ENCODE measurements around the gene CBR3. TPM values are rescaled to one million over a fixed set of nuclear protein-coding genes. Genes with fewer than 3 reads are reported as not detected.

CBR3 gene
- total and polyA plus RNA-seq, 2 of the 4 experiments (the other 2 are of a cell fraction): 13.4 to 15.4 TPM

- Histone ChIP-seq H3K27me3 (ENCODE audit: control insufficient read depth, insufficient read depth, low read length) (no peaks in the 10 kb centered on the region), H3K14ac (replicated peaks; ENCODE audit: low read depth, low read length) (no peak overlapping the region), H3K4me1 (ENCODE audit: control insufficient read depth, insufficient read depth, low read length) (peaks cover 7% of the 10 kb centered on the region), H3K18ac (ENCODE audit: low read depth, low read length) (no peak overlapping the region), H3K23ac (ENCODE audit: low read depth, low read length) (no peak overlapping the region; the same call in 1 of the 2 replicates), H3K9me1 (ENCODE audit: insufficient read depth, low read length) (peaks cover 13% of the 10 kb centered on the region), H3K4me3 (ENCODE audit: insufficient read depth, low read depth, low read length) (no peak overlapping the region), H3K4me2 (ENCODE audit: low read depth, low read length) (no peak overlapping the region), H2AFZ (replicated peaks; ENCODE audit: low read length, poor library complexity) (no peak overlapping the region), H3K9ac (ENCODE audit: low read depth, low read length) (no peak overlapping the region), H3K36me3 (ENCODE audit: control insufficient read depth, insufficient read depth, low read length) (no peaks in the 10 kb centered on the region), H2AK9ac (replicated peaks; ENCODE audit: low read depth, low read length, poor library complexity) (no peak overlapping the region), H3K4ac (ENCODE audit: low read depth, low read length) (no peak overlapping the region), H4K8ac (ENCODE audit: low read depth in 2 of 2, low read length in 2 of 2) (no peak overlapping the region), H2AK5ac (ENCODE audit: low read depth, low read length) (no peak overlapping the region), H4K91ac (ENCODE audit: insufficient read depth, low read depth, low read length) (no peak overlapping the region), H3K79me1 (ENCODE audit: low read depth in 1 of 2, low read length in 2 of 2) (peaks cover 40 to 60% of the 10 kb centered on the region in 2 experiments), H2BK120ac (ENCODE audit: low read depth, low read length) (no peak overlapping the region), H3K27ac (ENCODE audit: insufficient read depth, low read length) (no peak overlapping the region), H2BK15ac (ENCODE audit: low read depth, low read length) (no peak overlapping the region), H2BK5ac (ENCODE audit: low read depth, low read length, poor library complexity, severe bottlenecking) (no peak overlapping the region), H4K20me1 (ENCODE audit: insufficient read depth, low read length) (no peaks in the 10 kb centered on the region; the same call in 1 of the 2 replicates), H3K56ac (ENCODE audit: extremely low read depth, insufficient read depth, low read length) (no peak overlapping the region), H2BK20ac (ENCODE audit: low read depth, low read length) (no peak overlapping the region; the same call in 1 of the 2 replicates), H3K9me3 (ENCODE audit: control insufficient read depth, insufficient read depth, low read length) (no peaks in the 10 kb centered on the region), H4K5ac (ENCODE audit: low read depth, low read length) (no peak overlapping the region)
- POLR2A ChIA-PET (ENCODE audit: unreplicated experiment): no interaction called here
- ATAC-seq (ENCODE audit: low read depth) (no peak), DNase-seq (no peak)
- no TSS peak for BruUV-seq (replicated peaks)
- in situ Hi-C loops (cut with MboI; ENCODE audit: low sequenced_read_pairs) (loop anchor here (10.0 kb wide), 1 partner anchor 45 kb away; no protein-coding TSS in a partner anchor), dilution Hi-C loops (cut with HindIII; ENCODE audit: low sequenced_read_pairs, unreplicated experiment) (no loop called here), intact Hi-C loops (cut with micrococcal nuclease) (loop anchor here (5.0 kb wide), 2 partner anchors 48 to 173 kb away; no protein-coding TSS in a partner anchor)
- 98% methylated on average over 6 of the region's 13 CpGs; no CpG with 5 or more reads in 1 of the 2 experiments for WGBS, 2 experiments (ENCODE audit: extremely low coverage in 2 of 2, insufficient read length in 1 of 2)
- TF ChIP-seq CEBPB (IDR thresholded peaks at IDR 0.05; ENCODE audit: low read depth, low read length) (0 out of 2 replicates have a peak, but pooled peaks have one; percentile 4), SMC3 (IDR thresholded peaks at IDR 0.05; ENCODE audit: low read depth, low read length) (no peak)
- CTCF ChIA-PET: no interaction called here
Observed at GRCh38 chr21:36159356-36159921, 24.6 kb downstream of the CBR3 start.
